CMK (cell line): ENCODE results near the gene INVS.
"Not testable (repeated sequence)": the region's sequence is repeated elsewhere in the genome, so short reads cannot be mapped to it uniquely, and the experiment has no call there.

Experiments used
- DNase-seq: peaks from one replicate; pipeline ENCODE4 v3.0.0-alpha.2; 2010; ENCODE audit warnings: low read depth

Gene INVS

GRCh38 chr9:100083448-100084127, 15.5 kb upstream of the INVS start:
- DNase-seq = no peak

GRCh38 chr9:100084128-100084453, 15.0 kb upstream of the INVS start:
- DNase-seq = no peak

GRCh38 chr9:100084734-100085133, 14.3 kb upstream of the INVS start:
- no peak for DNase-seq

- no peak for DNase-seq
Observed at GRCh38 chr9:100086097-100086635, 12.9 kb upstream of the INVS start.

- peak; percentile 73 for DNase-seq
Observed at GRCh38 chr9:100087218-100087617, 11.8 kb upstream of the INVS start.

- DNase-seq = no peak
Observed at GRCh38 chr9:100088202-100088601, 10.8 kb upstream of the INVS start.

GRCh38 chr9:100090880-100091279, 8.2 kb upstream of the INVS start:
- no peak for DNase-seq

- no peak for DNase-seq
Observed at GRCh38 chr9:100091650-100092049, 7.4 kb upstream of the INVS start.

GRCh38 chr9:100092066-100092465, 7.0 kb upstream of the INVS start:
- DNase-seq = no peak

GRCh38 chr9:100094411-100094810, 4.6 kb upstream of the INVS start:
- not testable (repeated sequence) for DNase-seq

- DNase-seq = no peak
Observed at GRCh38 chr9:100096378-100096916, 2.6 kb upstream of the INVS start.

GRCh38 chr9:100098046-100098886, 777 bp upstream of the INVS start:
- no peak for DNase-seq

GRCh38 chr9:100099722-100100042, 639 bp downstream of the INVS start:
- no peak for DNase-seq

GRCh38 chr9:100100146-100100667, 1.2 kb downstream of the INVS start:
- no peak for DNase-seq

- no peak for DNase-seq
Observed at GRCh38 chr9:100101608-100102007, 2.6 kb downstream of the INVS start.

- no peak for DNase-seq
Observed at GRCh38 chr9:100104314-100104713, 5.3 kb downstream of the INVS start.

- DNase-seq = no peak
Observed at GRCh38 chr9:100105861-100106260, 6.8 kb downstream of the INVS start.

- DNase-seq = no peak
Observed at GRCh38 chr9:100106616-100107015, 7.6 kb downstream of the INVS start.

GRCh38 chr9:100108559-100108958, 9.5 kb downstream of the INVS start:
- DNase-seq = no peak

- no peak for DNase-seq
Observed at GRCh38 chr9:100111235-100111634, 12.2 kb downstream of the INVS start.

- DNase-seq = no peak
Observed at GRCh38 chr9:100112677-100113336, 13.8 kb downstream of the INVS start.

- DNase-seq = no peak
Observed at GRCh38 chr9:100117316-100117715, 18.3 kb downstream of the INVS start.
